ENCODE results near the gene NOP14.

Gene NOP14

DNA sequence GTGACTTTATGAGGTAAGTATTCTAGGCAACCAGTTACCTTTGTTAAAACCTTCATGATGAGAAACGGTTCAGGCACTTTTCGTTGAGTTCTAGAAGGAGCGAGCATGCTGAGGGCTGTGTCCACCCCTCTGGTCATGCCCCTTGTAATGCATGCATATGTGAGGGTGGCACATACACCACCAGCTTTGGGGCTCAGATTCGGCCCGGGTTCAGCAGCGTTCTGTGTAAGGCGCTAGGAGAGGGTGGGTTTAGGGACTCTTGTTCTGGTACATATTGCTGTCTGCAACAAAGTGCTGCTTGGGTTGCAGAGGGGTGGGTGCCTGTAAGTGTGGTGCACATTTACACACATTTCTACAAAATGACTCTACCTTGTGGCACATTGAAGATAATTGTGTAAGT is 54.5 kb downstream of the NOP14 start:
- DNase-seq: no peak

DNA sequence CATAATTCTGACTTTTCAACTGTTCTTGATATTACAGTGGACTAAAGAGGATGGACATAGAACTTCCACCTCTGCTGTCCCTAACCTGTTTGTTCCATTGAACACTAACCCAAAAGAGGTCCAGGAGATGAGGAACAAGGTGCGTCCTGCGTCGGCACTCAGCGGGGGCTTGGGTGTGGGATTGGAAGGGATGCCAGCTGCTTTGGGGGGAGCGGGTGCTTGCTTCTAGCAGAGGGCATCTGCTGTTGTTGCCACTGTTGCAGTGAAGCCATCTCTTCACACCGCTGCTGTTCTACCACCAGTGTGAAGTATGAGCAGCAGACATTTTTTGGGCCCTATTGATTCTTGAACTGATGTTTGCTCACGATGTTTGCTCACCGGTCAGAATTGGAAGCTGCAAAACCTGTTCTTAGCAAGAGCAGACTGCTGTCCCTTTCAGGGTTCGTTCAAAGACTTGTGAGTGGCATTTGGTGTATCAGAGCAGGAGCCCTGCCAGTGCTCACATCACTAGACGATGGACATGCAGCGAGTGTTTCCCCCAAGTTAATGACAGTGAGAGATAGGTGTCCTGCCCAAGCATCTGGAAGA is 55.4 kb downstream of the NOP14 start:
- no peak for DNase-seq

- no peak for DNase-seq
These were observed 56.0 kb downstream of the NOP14 start for GRCh38 chr4:2907226-2907625.

DNA sequence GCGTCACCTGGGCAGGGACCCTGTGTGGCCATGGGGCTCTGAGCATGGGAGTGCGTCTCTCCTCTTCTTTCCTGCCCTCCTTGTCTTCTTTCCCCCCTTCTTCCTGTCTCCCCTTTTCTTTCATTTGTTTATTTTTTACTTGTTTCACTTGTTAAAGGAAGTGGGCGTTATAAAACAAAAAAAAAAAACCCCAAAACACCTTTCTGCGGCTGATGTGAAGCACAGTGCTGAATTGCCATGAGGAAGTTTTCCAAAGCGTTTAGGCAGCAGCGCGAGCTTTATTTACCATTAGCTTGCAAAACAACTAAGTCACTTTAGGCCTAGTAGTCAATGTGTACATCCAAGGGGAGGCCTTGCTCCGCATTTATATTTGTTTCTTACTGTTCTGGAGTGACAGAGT is 57.0 kb downstream of the NOP14 start:
- DNase-seq: no peak

GRCh38 chr4:2905544-2905943 is 57.7 kb downstream of the NOP14 start:
- no peak for DNase-seq

DNA sequence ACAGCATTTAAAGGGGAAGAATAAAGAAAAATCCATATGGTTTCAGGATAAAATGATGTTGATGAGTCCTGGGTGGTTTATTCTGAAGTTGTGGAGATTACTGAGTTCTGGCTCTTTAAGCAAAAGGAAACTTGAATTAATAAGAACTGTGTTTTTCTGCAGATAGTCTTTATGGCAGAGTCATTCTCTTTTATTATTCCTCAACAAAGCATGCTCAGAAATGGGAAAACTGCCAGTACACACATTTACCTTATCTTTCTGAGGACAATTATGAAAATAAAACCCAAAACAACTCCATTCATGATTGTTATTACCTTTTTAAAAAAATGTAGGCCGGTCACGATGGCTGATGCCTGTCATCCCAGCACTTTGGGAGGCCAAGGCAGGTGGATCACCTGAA is 61.1 kb downstream of the NOP14 start:
- no peak for DNase-seq

GRCh38 chr4:2901186-2901585 is 62.0 kb downstream of the NOP14 start:
- no peak for DNase-seq

- DNase-seq: no peak
These were observed 62.5 kb downstream of the NOP14 start for GRCh38 chr4:2900741-2901140.

DNA sequence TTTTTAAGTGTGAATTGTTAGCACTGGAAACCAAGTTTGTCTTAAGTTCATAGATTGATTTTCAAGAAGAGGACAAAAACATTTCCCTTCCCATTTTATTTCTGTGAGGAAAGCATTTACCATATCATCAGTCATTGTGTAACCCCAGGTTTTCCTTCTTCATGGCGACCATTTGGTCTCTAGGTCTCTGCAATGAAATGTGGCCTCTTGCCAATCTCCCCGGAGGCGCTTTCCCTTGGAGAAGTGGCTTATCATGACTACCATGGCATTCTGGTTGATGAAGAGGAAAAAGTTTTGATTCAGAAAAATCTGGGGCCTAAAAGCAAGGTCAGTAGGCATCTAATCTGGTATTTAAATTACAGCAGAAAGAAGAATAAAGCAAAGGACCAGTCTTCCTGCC is 65.2 kb downstream of the NOP14 start:
- no peak for DNase-seq

DNA sequence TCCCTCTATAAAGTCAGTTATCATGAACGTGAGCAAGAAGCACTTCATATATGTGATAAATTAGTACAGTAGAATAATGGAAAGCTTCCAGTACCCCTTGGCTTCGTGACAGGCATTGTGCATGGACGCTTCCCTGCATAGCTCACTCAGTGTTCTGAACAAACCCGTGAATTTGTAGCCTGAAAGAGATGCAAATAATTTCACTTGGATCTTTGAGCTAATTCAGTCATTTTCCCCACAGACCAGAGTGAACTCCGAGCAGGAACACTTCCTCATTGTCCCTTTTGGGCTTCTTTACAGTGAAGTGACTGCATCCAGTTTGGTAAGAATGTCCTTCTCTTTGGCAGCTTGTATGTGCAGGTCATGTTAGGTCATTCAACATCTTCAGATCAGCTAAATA is 69.4 kb downstream of the NOP14 start:
- no peak for DNase-seq

DNA sequence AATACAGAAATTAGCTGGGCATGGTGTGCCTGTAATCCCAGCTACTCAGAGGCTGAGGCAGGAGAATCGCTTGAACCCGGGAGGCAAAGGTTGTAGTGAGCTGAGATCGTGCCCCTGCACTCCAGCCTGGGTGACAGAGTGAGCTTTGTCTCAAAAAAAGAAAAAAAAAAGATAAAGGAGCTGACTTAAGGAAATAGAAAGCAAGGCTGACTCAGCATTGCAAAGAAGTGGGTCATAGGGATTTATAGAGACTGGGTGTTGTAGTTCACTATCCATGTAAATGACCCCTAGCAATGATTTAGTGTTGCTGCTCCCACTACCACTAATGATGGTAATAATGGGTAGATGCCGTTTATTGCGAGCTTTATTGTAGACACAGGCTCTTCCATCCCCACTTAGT is 71.9 kb downstream of the NOP14 start:
- no peak for DNase-seq

GRCh38 chr4:2888886-2889285 is 74.3 kb downstream of the NOP14 start:
- DNase-seq: no peak

Data from activated CD4-positive, alpha-beta T cell treated with anti-CD3 and anti-CD28 coated beads for 48 hours (primary cell).